T-helper 2 cell treated with Interferon-gamma antibody and Interleukin-4, amounts not matched to agents 5 μg/mL and 100 μg/mL, for 36 hours (primary cell): Measurements from ENCODE around the gene MCF2L.
"Not testable (repeated sequence)": the region's sequence is repeated elsewhere in the genome, so short reads cannot be mapped to it uniquely, and the experiment has no call there.

Experiments used
- DNase-seq: peaks from one replicate; pipeline ENCODE4 v3.0.0; 2021; ENCODE audit warnings: low spot score
- H3K27ac Mint-ChIP-seq: one replicate; pipeline ENCODE4 v1.8.0; 2021; ENCODE audit warnings: mild to moderate bottlenecking, mixed read lengths
- H3K27me3 Mint-ChIP-seq: one replicate; pipeline ENCODE4 v1.8.0; 2021; ENCODE audit warnings: low read depth, mixed read lengths
- H3K36me3 Mint-ChIP-seq: one replicate; pipeline ENCODE4 v1.8.0; 2021; ENCODE audit warnings: low read depth, mixed read lengths
- H3K4me1 Mint-ChIP-seq: one replicate; pipeline ENCODE4 v1.8.0; 2021; ENCODE audit warnings: low read depth, mixed read lengths
- H3K4me3 Mint-ChIP-seq: one replicate; pipeline ENCODE4 v1.8.0; 2022; ENCODE audit warnings: mild to moderate bottlenecking, moderate library complexity, mixed read lengths
- H3K9me3 Mint-ChIP-seq: one replicate; pipeline ENCODE4 v1.8.0; 2021; ENCODE audit warnings: mixed read lengths

The MCF2L gene

GRCh38 chr13:113057559-113057958 is 88.5 kb downstream of the MCF2L start:
- H3K4me3 Mint-ChIP-seq, DNase-seq, H3K9me3 Mint-ChIP-seq, H3K36me3 Mint-ChIP-seq, H3K4me1 Mint-ChIP-seq, H3K27me3 Mint-ChIP-seq, H3K27ac Mint-ChIP-seq: not testable (repeated sequence)

GRCh38 chr13:113058129-113058987 is 89.3 kb downstream of the MCF2L start:
- DNase-seq, result no peak
- H3K4me3 Mint-ChIP-seq, result no peak overlapping the region
- no peaks in the 10 kb centered on the region for H3K36me3 Mint-ChIP-seq
- no peaks in the 10 kb centered on the region for H3K27me3 Mint-ChIP-seq
- H3K9me3 Mint-ChIP-seq, result no peaks in the 10 kb centered on the region
- H3K4me1 Mint-ChIP-seq, result no peaks in the 10 kb centered on the region
- no peak overlapping the region for H3K27ac Mint-ChIP-seq

- Mint-ChIP-seq H3K27me3 (no peaks in the 10 kb centered on the region), H3K4me3 (no peak overlapping the region), H3K9me3 (no peaks in the 10 kb centered on the region), H3K27ac (no peak overlapping the region), H3K36me3 (no peaks in the 10 kb centered on the region), H3K4me1 (no peaks in the 10 kb centered on the region)
- no peak for DNase-seq
Observed at GRCh38 chr13:113058988-113059850, 90.2 kb downstream of the MCF2L start.

GRCh38 chr13:113059891-113060290 is 90.9 kb downstream of the MCF2L start:
- no peaks in the 10 kb centered on the region for H3K36me3 Mint-ChIP-seq
- H3K27ac Mint-ChIP-seq, result no peak overlapping the region
- DNase-seq, result no peak
- no peaks in the 10 kb centered on the region for H3K4me1 Mint-ChIP-seq
- no peak overlapping the region for H3K4me3 Mint-ChIP-seq
- no peaks in the 10 kb centered on the region for H3K9me3 Mint-ChIP-seq
- no peaks in the 10 kb centered on the region for H3K27me3 Mint-ChIP-seq

GRCh38 chr13:113060557-113061270 is 91.7 kb downstream of the MCF2L start:
- no peak overlapping the region for H3K4me3 Mint-ChIP-seq
- no peak for DNase-seq
- H3K9me3 Mint-ChIP-seq, result no peaks in the 10 kb centered on the region
- H3K27me3 Mint-ChIP-seq, result no peaks in the 10 kb centered on the region
- no peaks in the 10 kb centered on the region for H3K36me3 Mint-ChIP-seq
- no peak overlapping the region for H3K27ac Mint-ChIP-seq
- no peaks in the 10 kb centered on the region for H3K4me1 Mint-ChIP-seq

- Mint-ChIP-seq H3K36me3 (no peaks in the 10 kb centered on the region), H3K27ac (no peak overlapping the region)
Observed at GRCh38 chr13:113061271-113061625, 92.2 kb downstream of the MCF2L start.

GRCh38 chr13:113061796-113062425 is 92.9 kb downstream of the MCF2L start:
- H3K9me3 Mint-ChIP-seq, result no peaks in the 10 kb centered on the region

More at GRCh38 chr13:113061271-113061625, 92.2 kb downstream of the MCF2L start:
- no peak for DNase-seq
- no peaks in the 10 kb centered on the region for H3K27me3 Mint-ChIP-seq
- no peaks in the 10 kb centered on the region for H3K4me1 Mint-ChIP-seq
- H3K9me3 Mint-ChIP-seq, result no peaks in the 10 kb centered on the region
- no peak overlapping the region for H3K4me3 Mint-ChIP-seq

GRCh38 chr13:113062691-113063090 is 93.7 kb downstream of the MCF2L start:
- no peaks in the 10 kb centered on the region for H3K36me3 Mint-ChIP-seq
- no peak overlapping the region for H3K4me3 Mint-ChIP-seq
- H3K27me3 Mint-ChIP-seq, result no peaks in the 10 kb centered on the region
- H3K4me1 Mint-ChIP-seq, result no peaks in the 10 kb centered on the region
- no peak for DNase-seq
- no peaks in the 10 kb centered on the region for H3K9me3 Mint-ChIP-seq
- no peak overlapping the region for H3K27ac Mint-ChIP-seq

More at GRCh38 chr13:113061796-113062425, 92.9 kb downstream of the MCF2L start:
- DNase-seq, result no peak
- no peak overlapping the region for H3K27ac Mint-ChIP-seq
- no peaks in the 10 kb centered on the region for H3K27me3 Mint-ChIP-seq
- no peaks in the 10 kb centered on the region for H3K36me3 Mint-ChIP-seq
- H3K4me1 Mint-ChIP-seq, result no peaks in the 10 kb centered on the region
- H3K4me3 Mint-ChIP-seq, result no peak overlapping the region

- Mint-ChIP-seq H3K9me3 (no peaks in the 10 kb centered on the region), H3K27me3 (no peaks in the 10 kb centered on the region), H3K36me3 (no peaks in the 10 kb centered on the region), H3K27ac (no peak overlapping the region), H3K4me1 (no peaks in the 10 kb centered on the region), H3K4me3 (no peak overlapping the region)
- no peak for DNase-seq
Observed at GRCh38 chr13:113063091-113063491, 94.1 kb downstream of the MCF2L start.

- Mint-ChIP-seq H3K4me3 (no peak overlapping the region), H3K27me3 (no peaks in the 10 kb centered on the region), H3K36me3 (no peaks in the 10 kb centered on the region)
Observed at GRCh38 chr13:113064000-113064533, 95.1 kb downstream of the MCF2L start.

GRCh38 chr13:113064534-113065405 is 95.8 kb downstream of the MCF2L start:
- no peaks in the 10 kb centered on the region for H3K4me1 Mint-ChIP-seq
- no peak overlapping the region for H3K27ac Mint-ChIP-seq
- H3K36me3 Mint-ChIP-seq, result no peaks in the 10 kb centered on the region
- DNase-seq, result no peak
- H3K9me3 Mint-ChIP-seq, result no peaks in the 10 kb centered on the region
- no peaks in the 10 kb centered on the region for H3K27me3 Mint-ChIP-seq
- H3K4me3 Mint-ChIP-seq, result no peak overlapping the region

More at GRCh38 chr13:113064000-113064533, 95.1 kb downstream of the MCF2L start:
- Mint-ChIP-seq H3K9me3 (no peaks in the 10 kb centered on the region), H3K27ac (no peak overlapping the region), H3K4me1 (no peaks in the 10 kb centered on the region)
- no peak for DNase-seq

- no peak overlapping the region for H3K4me3 Mint-ChIP-seq
- H3K27ac Mint-ChIP-seq, result no peak overlapping the region
- H3K4me1 Mint-ChIP-seq, result no peaks in the 10 kb centered on the region
- DNase-seq, result no peak
- no peaks in the 10 kb centered on the region for H3K36me3 Mint-ChIP-seq
- no peaks in the 10 kb centered on the region for H3K27me3 Mint-ChIP-seq
- no peaks in the 10 kb centered on the region for H3K9me3 Mint-ChIP-seq
Observed at GRCh38 chr13:113065406-113066141, 96.6 kb downstream of the MCF2L start.
